ENCODE measurements around the gene IPO13. TPM values are rescaled to one million over a fixed set of nuclear protein-coding genes. Genes with fewer than 3 reads are reported as not detected.

Gene IPO13
- 18.8 and 53.6 TPM in 2 replicates for total RNA-seq

GRCh38 chr1:43946236-43947060 lies at the start of gene IPO13:
TSS of gene IPO13 (plus strand) at chr1:43946950. CDS start at chr1:43947601, 651 bp downstream.

GRCh38 chr1:43933386-43934100 lies 13.2 kb upstream of the IPO13 start, which contains the start of gene ARTN:
TSS of gene ARTN (plus strand) at chr1:43933801. CDS start at chr1:43935657, 1,856 bp downstream.

DNA sequence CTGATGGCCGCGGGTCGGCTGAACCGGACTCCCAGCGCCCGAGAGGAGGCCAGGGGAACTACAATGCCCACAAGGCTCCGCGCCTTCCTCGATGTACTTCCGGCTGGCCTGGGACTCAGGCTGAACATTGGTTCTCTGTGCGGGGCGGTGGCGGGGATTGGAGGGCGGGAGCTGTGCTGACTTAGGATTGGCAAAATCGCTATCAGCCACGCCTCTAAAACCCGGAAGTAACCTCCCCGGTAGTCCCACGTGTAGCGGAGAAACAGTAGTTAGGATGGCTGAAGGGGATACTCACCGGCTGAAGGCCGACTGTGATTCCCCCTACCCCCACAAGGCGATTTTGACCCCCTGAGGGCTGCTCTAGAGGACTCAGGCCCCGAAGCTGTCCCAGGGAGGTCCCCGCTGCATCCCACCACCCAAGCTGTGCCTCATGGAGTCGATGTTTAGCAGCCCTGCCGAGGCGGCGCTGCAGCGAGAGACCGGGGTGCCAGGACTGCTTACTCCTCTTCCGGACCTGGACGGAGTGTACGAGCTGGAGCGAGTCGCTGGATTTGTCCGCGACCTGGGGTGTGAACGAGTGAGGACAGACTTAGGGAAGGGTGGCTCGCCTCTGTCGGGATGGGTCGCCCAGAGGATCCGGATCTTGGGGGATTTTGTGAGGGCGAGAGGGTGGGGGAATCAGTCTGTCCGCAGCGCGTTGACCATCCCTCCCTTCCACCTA lies 23.2 kb downstream of the IPO13 start, which contains the start of gene DPH2:
Gene DPH2 (plus strand): TSS at position 265 of the 721 bp plus-strand sequence. CDS start 166 bp downstream, at position 431.

GRCh38 chr1:43974443-43975248 lies 27.9 kb downstream of the IPO13 start, which contains the start of gene ATP6V0B:
TSS of gene ATP6V0B (plus strand) at chr1:43974960. CDS start at chr1:43975041, 81 bp downstream.

DNA sequence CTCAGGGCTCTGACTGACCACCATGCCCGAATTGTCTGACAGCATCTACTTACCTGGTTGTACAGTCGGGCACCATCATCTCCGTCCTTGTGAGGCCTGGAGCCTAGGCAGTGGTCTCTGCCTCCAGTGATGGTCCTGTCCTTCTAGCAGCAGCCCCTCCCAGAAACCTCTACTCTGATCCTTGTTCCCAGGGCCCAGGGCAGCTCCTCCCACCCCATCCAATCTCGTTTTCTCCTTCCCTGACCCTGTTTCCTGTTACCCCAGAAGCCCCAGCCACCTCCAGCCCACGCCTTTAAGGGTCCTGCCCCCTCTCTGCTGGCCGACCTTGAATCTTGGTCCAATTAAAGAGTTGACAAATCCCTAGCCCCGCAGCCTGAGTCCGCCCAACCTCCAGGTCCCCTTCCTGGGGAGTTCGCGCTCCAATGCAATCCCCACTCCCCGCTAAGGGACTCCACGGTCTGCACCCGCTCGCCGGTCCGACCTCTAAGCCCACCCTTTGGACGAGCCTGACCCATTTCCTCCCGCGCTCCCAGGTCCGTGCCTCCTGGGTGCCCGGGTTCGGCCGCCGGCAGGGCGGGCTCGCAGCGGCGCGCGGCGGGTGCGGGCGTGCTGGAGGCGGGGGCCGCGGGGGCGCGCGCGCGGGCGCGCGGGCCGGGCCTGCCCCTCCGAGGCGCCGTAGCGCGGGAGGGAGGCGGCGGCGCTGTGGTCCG lies 32.0 kb downstream of the IPO13 start, which contains the start of gene B4GALT2:
Gene B4GALT2 (plus strand): TSS at position 660 of the 710 bp plus-strand sequence. CDS start 1,951 bp downstream, outside the sequence.

GRCh38 chr1:43991476-43992231 lies 44.9 kb downstream of the IPO13 start, which contains the start of gene CCDC24:
TSS of gene CCDC24 (plus strand) at chr1:43991599. CDS start at chr1:43991879, 280 bp downstream.

Other genes with a start within 250 kb of the IPO13 start
- gene ST3GAL3, start 239.4 kb upstream of the IPO13 start, total RNA-seq: 8.2 and 10.3 TPM in 2 replicates
- gene ARTN, start 13.1 kb upstream of the IPO13 start, total RNA-seq: 24.5 and 28.7 TPM in 2 replicates
- 31.4 and 39.6 TPM in 2 replicates for gene DPH2, start 23.1 kb downstream of the IPO13 start, total RNA-seq
- gene ATP6V0B, start 28.0 kb downstream of the IPO13 start, total RNA-seq: 122 and 311 TPM in 2 replicates
- gene B4GALT2, start 32.3 kb downstream of the IPO13 start, total RNA-seq: 62.4 and 64.9 TPM in 2 replicates
- gene CCDC24, start 44.6 kb downstream of the IPO13 start, total RNA-seq: 2.4 and 4.0 TPM in 2 replicates
- gene SLC6A9, start 84.5 kb downstream of the IPO13 start, total RNA-seq: 35.5 and 57.6 TPM in 2 replicates
- not detected in 2 replicates for gene KLF17, start 171.9 kb downstream of the IPO13 start, total RNA-seq
- gene KLF18, start 194.7 kb downstream of the IPO13 start, total RNA-seq: not detected in 2 replicates